GM18517 (cell line): Measurements from ENCODE around the gene TUT7.
A peak's percentile ranks its signal among the peaks of the same experiment; 100 is the strongest.
"Not testable (repeated sequence)": the region's sequence is repeated elsewhere in the genome, so short reads cannot be mapped to it uniquely, and the experiment has no call there.

Experiments
- ATAC-seq: cut with Tn5 transposase; IDR thresholded peaks from one replicate; pipeline ENCODE4 v1.9.1; 2021; ENCODE audit warnings: mild to moderate bottlenecking, moderate library complexity; ENCODE audit not compliant: unreplicated experiment

The TUT7 gene

GRCh38 chr9:86303316-86303975 is 50.8 kb downstream of the TUT7 start:
- ATAC-seq: no peak

DNA sequence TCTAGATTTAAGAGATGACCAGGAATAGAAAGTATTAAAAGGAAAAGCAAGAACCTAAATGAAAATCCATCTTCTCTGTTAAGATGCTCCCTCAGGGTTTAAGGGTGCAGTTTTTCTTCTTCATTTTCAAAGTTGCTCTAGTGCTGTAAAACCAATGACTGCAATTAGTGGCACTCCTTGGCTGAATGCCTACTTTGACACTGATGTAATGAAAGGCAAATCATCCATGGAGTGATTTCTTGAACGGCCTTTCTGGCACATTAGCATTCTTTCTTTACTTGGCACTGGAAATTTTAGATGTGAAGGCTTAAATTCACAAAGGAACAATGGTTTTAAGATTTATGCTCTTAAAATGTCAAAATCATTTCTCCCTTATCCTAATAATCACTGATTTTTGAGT is 52.5 kb downstream of the TUT7 start:
- ATAC-seq: no peak

DNA sequence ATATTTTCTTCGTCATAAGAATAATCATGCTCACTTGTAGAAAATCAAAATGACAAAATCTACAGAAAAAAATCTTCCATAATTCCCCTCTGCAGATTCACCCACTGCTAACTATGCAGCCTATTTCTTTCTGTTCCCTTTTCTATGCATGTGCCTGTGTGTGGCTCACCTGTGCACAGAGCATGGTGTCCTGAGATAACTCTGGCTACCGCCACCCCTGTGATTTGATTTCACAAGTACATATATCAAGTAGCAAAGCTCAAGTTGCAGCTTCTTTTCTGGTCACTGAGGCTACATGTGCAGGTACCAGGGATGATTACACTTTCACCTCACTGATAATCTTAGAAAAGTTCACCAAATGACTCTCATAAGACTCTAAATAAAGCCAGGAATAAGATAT is 53.5 kb downstream of the TUT7 start:
- ATAC-seq: no peak

GRCh38 chr9:86298873-86299272 is 55.3 kb downstream of the TUT7 start:
- no peak for ATAC-seq

DNA sequence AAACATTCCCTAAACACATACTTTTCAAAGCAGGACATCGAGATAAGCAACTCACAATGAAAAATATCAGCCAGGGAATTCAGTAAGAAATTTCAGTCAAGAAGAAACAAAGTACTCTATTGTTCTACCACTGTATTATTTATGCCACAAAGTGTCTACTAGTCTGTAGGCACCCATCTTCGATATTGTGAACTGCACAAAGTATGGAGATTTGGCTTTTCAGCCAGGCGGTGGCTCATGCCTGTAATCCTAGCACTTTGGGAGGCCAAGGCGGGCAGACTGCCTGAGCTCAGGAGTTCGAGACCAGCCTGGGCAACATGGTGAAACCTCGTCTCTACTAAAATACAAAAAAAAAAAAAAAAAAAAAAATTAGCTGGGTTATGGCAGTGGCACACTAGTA is 63.9 kb downstream of the TUT7 start:
- ATAC-seq: not testable (repeated sequence)

GRCh38 chr9:86288499-86289198 is 65.6 kb downstream of the TUT7 start:
- no peak for ATAC-seq

GRCh38 chr9:86287013-86287412 is 67.2 kb downstream of the TUT7 start:
- ATAC-seq: no peak

DNA sequence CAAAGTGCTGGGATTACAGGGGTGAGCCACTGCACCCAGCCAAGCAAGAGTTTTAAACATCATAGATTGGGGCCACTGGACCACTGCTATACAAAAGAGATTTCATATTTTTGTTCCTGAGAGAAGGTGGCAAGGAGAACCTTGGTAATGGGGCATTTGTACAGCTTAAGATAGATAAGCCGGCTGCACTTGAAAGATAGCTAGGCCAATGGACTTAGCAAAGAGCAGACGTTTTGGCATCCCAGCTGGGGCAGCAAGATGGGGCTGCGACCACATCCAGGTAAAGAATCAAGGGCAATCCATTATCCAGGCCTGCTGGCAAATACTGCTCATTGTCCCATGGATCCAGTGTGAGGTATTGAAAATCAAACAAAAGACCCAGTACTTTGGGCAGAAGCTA is 67.9 kb downstream of the TUT7 start:
- ATAC-seq: no peak

- ATAC-seq: no peak
Measured at GRCh38 chr9:86285261-86285660, 68.9 kb downstream of the TUT7 start.

DNA sequence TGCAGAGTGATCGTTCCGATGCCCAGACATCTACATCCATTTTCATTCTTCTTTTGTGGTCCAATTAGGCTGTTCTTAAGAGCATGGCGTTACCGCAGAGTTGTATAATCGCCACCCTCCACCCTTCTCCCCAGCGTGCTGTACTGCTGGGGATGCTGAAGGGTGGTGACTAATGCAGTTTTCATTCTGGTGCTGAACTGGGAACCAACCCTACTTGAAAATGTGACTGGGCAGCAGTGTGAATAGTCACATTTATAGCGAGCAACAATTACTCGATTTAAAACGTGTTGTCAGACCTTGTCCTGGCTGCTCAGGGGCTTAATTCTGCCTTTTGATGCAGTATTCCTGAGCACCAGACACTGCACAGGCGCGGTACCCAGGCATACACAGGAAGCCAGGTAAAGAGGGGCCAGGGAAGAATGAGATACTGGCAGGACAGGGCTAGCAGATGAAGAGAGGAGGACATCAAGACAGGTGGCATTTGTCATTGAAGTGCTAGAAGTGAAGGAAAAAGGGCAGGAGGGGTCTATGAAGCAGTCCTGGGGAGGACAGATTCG is 71.2 kb downstream of the TUT7 start:
- ATAC-seq: peak; percentile 20

DNA sequence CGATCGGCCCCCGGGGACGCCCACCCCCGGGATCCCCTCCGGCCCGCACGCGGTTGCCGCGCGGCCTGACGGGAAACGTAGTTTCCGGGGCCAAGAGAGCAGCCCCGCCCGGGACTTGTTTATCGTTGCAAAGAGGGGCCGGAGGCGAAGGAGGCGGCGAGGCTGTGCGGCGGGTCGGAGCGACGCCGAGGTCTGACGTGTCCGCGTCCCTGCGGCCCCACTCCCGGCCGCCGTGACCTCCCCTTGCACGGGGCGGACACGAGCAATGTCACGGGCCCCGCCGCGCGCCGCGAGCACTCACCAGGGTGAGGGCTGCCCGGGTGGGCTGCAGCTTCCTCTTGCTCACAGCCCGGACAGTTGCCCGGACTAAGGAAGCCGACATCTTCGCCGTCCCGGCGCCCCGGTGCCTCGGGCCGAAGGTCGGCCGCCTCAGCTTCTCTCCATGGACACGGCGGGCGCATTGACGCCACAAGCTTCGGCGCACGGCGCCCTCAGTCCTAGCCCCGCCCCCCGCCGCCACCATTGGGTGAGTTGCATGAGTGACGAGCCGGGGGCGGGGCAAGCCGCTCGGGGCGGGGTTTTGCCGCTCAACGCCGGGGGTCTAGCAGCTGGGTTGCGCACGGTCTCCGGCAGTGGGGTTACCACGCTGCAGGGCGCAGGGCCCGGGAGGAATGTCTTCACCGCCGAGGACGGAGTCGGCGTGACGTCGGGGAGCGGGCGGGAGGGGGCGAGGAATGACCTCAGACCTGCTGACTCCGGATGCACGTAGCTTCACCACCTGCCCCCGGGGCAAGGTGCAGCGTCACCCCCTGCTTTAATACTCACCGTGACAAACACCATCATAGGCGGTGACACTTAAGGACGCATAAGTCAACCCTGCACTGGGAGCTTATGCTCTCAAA is 71.9 kb downstream of the TUT7 start, which contains the start of gene ISCA1:
ISCA1 (minus strand) TSS at position 462 of the 902 bp plus-strand sequence; CDS start at position 382, 80 bp downstream.
- peak; percentile 77 for ATAC-seq

GRCh38 chr9:86281593-86282076 is 72.6 kb downstream of the TUT7 start:
- ATAC-seq: peak; percentile 2

GRCh38 chr9:86280580-86280979 is 73.6 kb downstream of the TUT7 start:
- no peak for ATAC-seq

GRCh38 chr9:86279839-86280238 is 74.4 kb downstream of the TUT7 start:
- ATAC-seq: no peak

DNA sequence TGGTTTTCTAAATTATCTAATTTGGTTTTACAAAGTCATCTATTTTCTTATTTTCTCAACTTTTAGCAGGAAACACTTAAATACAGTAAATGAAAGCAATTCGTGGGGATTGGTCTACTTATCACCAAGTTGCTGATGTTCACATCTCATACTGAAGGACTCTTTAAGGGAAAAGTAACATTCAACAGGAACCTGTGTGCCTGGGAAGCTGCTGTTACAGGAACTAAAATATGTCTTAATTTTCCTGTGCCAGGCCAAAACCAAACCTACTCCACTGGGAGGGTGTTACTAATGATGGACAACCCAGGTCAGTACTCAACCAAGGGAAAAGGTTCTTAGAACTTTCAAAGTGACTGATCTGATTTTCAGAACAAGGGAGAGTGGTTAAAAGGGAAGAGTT is 77.1 kb downstream of the TUT7 start:
- ATAC-seq: no peak

GRCh38 chr9:86275962-86276361 is 78.2 kb downstream of the TUT7 start:
- no peak for ATAC-seq

- no peak for ATAC-seq
Measured at GRCh38 chr9:86274821-86275643, 79.2 kb downstream of the TUT7 start.

- no peak for ATAC-seq
Measured at GRCh38 chr9:86272221-86272620, 82.0 kb downstream of the TUT7 start.

- no peak for ATAC-seq
Measured at GRCh38 chr9:86263876-86264275, 90.3 kb downstream of the TUT7 start.

DNA sequence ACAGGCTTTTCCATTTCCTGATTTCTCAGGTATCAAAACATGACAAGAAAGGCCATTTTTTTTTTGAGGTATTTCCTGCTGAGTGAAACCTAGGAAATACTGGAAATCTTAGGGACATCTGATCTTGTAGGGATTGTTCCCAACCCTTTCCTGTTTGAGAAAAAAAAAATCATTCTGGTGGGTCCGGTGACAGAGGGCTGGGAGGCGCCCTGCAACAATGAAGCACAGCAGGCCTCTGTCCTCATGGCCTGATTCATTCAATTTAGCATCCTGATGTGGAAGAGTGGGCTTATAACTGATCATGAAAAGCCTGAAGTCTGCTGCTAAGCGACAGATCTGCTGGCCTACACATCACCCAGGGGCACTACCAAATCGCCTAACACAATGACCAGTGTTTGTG is 91.7 kb downstream of the TUT7 start:
- no peak for ATAC-seq
